ENCODE data around the gene ARHGEF19. TPM values are rescaled to one million over a fixed set of nuclear protein-coding genes. Genes with fewer than 3 reads are reported as not detected.

The ARHGEF19 gene
- total and polyA plus RNA-seq, 9 of the 15 experiments (the other 6 are each of a cell fraction or from before 2014, with no cell fraction given), result 0.73 to 21.0 (median 5.2) TPM

GRCh38 chr1:16249596-16250241 is 37.3 kb upstream of the ARHGEF19 start (continued):
- TF ChIP-seq, protein P1, sequence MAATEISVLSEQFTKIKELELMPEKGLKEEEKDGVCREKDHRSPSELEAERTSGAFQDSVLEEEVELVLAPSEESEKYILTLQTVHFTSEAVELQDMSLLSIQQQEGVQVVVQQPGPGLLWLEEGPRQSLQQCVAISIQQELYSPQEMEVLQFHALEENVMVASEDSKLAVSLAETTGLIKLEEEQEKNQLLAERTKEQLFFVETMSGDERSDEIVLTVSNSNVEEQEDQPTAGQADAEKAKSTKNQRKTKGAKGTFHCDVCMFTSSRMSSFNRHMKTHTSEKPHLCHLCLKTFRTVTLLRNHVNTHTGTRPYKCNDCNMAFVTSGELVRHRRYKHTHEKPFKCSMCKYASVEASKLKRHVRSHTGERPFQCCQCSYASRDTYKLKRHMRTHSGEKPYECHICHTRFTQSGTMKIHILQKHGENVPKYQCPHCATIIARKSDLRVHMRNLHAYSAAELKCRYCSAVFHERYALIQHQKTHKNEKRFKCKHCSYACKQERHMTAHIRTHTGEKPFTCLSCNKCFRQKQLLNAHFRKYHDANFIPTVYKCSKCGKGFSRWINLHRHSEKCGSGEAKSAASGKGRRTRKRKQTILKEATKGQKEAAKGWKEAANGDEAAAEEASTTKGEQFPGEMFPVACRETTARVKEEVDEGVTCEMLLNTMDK (IDR thresholded peaks at IDR 0.05; ENCODE audit: borderline replicate concordance, insufficient read depth, low read depth, low read length, poor library complexity, severe bottlenecking), result no peak
- TF ChIP-seq HMGN3 (IDR thresholded peaks at IDR 0.05; ENCODE audit: borderline replicate concordance, extremely low read depth, insufficient read length, low read depth, low read length) (no peak), MECOM (CRISPR knock-in tag; IDR thresholded peaks at IDR 0.05) (no peak), GABPB2 (CRISPR knock-in tag; conservative IDR thresholded peaks at IDR 0.05) (no peak), HNRNPL (IDR thresholded peaks at IDR 0.05; ENCODE audit: low read depth, low read length) (no peak), PHB2 (IDR thresholded peaks at IDR 0.05; ENCODE audit: low read depth) (no peak), ZNF217 (CRISPR knock-in tag; IDR thresholded peaks at IDR 0.05) (no peak), PCBP1 (IDR thresholded peaks at IDR 0.05; ENCODE audit: low read depth, low read length, poor library complexity, severe bottlenecking) (no peak), RNF2 (IDR thresholded peaks at IDR 0.05) (no peak), KDM5B (IDR thresholded peaks at IDR 0.05; ENCODE audit: insufficient replicate concordance, low read depth, low read length) (no peak), ELF4 (CRISPR knock-in tag; IDR thresholded peaks at IDR 0.05) (no peak), HNRNPLL (IDR thresholded peaks at IDR 0.05; ENCODE audit: low read depth, low read length, poor library complexity, severe bottlenecking) (no peak), PRDM10 (IDR thresholded peaks at IDR 0.05; ENCODE audit: partially characterized antibody) (no peak), SMAD1 (IDR thresholded peaks at IDR 0.05; ENCODE audit: low read depth, low read length, partially characterized antibody) (peak; percentile 62), CBX1 (IDR thresholded peaks at IDR 0.05; ENCODE audit: low read depth) (no peak), NCOA4 (IDR thresholded peaks at IDR 0.05; ENCODE audit: partially characterized antibody) (no peak)
- TF ChIP-seq, protein P2, sequence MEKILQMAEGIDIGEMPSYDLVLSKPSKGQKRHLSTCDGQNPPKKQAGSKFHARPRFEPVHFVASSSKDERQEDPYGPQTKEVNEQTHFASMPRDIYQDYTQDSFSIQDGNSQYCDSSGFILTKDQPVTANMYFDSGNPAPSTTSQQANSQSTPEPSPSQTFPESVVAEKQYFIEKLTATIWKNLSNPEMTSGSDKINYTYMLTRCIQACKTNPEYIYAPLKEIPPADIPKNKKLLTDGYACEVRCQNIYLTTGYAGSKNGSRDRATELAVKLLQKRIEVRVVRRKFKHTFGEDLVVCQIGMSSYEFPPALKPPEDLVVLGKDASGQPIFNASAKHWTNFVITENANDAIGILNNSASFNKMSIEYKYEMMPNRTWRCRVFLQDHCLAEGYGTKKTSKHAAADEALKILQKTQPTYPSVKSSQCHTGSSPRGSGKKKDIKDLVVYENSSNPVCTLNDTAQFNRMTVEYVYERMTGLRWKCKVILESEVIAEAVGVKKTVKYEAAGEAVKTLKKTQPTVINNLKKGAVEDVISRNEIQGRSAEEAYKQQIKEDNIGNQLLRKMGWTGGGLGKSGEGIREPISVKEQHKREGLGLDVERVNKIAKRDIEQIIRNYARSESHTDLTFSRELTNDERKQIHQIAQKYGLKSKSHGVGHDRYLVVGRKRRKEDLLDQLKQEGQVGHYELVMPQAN (IDR thresholded peaks at IDR 0.05; ENCODE audit: borderline replicate concordance), result no peak

All from K562 (cell line).